ACHN (cell line): ENCODE data around the gene GABRB3.

ENCODE experiments used
- DNase-seq: peaks from one replicate; pipeline ENCODE4 v3.0.0-alpha.2; 2015
- in situ Hi-C: cut with HindIII; loops from 2 replicates; pipeline ENCODE4 v1.10.0; 2017; ENCODE audit warnings: low sequenced_read_pairs, low pct_ligation_motif_present, low pct_unique_long_range_greater_than_20kb

GABRB3 gene

DNA sequence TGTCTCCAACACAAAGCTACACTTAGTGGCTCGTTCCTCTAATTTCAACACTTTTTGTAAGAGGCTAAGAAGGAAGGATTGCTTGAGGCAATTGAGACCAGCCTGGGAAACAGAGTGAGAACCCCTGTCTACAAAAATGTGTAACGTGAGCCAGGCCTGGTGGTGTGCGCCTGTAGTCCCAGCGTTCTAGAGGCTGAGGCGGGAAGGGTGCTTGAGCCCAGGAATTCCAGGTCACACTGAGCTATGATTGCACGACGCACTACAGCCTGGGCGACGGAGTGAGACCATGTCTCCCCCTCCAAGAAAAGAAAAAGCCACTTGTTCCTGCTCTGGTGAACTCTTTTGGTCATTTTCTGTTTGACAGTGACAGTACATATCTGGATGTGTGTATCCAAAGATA is 127.9 kb downstream of the GABRB3 start:
- DNase-seq, result no peak
- in situ Hi-C loops, result no loop called here

DNA sequence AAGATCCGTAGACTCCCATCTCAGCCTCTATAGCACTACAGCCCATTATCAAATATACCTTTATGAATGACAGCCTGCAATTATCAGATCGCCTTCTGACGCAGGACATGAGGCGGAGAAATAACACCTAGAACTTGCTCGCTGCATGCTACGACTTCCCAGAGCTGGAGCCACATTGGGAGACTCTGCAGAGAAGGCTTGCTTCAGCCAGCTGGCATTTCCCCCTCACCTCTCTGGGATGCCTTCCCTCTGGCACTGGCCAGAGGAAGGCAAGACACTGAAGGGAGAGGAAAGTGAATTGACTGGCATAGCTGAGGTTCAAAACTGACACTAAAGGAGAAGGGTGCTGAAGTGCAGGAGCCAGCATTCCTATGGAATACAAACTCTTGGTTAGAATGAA is 131.7 kb downstream of the GABRB3 start:
- in situ Hi-C loops, result no loop called here

DNA sequence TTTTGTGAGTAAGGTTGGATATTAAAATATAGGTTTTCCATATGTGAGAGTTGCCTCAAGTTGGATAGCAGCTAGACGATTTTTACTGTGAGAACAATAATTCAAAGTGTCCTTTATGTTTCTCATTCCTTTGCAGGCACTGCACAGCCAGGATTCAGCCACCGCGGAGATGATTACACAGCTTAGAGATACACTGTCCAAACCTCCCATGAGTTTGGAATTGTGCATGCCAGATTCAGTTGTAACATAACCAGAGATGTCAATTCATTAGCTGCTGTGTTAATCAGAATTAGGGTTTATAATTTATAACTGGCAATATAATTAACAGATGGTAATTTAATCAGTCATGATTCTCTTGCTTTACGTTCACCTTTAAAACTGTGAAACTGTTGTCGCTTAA is 132.3 kb downstream of the GABRB3 start:
- no peak for DNase-seq
- in situ Hi-C loops, result no loop called here

More for the DNA sequence above, 131.7 kb downstream of the GABRB3 start:
- no peak for DNase-seq

DNA sequence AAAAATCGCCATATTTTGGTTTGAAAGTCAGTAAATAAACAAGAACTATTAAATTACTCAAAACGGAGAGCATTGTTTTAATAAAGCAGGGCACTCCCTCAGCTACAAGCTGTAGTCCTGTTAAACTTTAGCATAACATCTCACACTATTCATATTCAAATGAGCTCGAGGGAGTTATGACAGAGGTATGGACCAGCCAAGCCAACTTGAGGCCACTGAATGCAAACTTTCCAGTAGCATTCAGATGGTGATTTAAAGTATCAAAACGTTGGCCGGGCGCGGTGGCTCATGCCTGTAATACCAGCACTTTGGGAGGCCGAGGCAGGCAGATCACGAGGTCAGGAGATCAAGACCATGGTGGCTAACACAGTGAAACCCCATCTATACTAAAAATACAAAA is 132.9 kb downstream of the GABRB3 start:
- in situ Hi-C loops, result no loop called here

DNA sequence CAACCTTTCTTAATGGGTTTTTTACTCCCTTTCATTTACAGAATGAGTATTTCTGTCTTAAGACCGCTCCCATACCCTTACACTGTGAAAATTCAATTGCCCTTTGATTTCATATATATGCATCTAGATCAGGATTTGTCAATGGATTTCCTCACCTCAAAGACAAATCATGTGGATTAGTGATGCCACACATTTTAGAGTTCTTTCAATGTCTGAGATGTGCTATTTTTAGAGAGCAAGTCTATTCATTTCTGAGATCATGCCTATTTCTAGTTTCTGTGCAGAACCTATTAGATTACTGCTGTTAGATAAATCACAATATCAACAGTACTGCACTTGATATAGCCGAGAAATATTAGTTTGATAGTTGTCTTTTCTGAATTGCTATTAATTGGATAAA is 137.3 kb downstream of the GABRB3 start:
- no peak for DNase-seq
- in situ Hi-C loops, result no loop called here

More for the DNA sequence above, 132.9 kb downstream of the GABRB3 start:
- no peak for DNase-seq

DNA sequence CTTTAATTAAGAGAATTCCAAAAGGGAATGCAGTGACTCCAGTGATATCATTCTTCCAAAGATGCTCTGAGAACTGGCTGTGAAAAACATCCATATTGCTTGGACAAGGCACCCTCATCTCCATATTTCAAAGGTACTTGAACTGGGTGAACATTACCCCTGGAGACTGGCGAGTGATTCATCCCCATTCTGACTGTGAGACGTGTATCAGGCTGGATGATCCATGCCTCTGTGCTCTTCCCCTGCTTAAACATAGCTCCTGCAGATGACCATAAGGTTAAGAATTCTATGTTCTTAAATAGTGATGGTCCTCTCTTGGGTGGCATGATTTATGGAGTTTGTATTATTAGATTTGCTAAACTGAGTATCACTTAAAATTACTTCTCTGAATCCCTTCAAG is 137.8 kb downstream of the GABRB3 start:
- DNase-seq, result no peak
- in situ Hi-C loops, result no loop called here

DNA sequence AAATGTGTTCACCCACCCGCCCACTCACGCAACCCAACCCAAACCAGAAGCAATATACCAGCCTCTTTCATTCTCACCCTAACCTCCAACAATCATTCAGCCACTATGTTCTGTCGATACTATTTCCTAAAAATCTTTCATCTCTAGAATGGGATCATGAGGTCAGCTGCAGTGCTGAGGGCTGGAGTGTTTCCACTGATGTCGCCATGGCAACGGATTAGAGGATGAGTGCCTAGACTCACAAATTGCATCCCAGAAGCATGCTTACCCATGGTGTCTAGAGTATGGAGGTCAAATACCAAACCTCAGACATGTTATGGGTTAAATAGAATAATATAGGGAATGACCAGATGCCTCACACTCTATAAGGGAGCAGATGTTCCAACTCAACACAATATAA is 138.5 kb downstream of the GABRB3 start:
- DNase-seq, result no peak
- in situ Hi-C loops, result no loop called here

DNA sequence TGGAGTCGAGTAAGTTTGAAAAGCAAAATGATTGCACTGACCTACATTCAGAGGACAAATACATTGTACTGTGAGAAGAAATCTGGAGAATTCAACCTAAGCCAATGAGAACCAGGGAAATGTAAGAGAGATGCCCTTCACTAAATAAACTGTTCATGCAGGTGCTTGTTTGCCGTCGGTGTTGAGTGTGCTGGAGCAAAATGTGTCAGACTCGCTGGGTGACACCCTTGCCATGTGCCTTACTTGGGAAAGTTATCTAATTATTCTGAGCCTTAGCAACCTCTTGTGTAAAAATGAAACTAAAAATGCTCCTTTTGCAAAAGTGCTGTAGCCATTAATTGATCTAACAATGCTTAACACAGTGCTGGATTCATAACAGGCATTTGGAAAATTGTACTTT is 140.4 kb downstream of the GABRB3 start:
- in situ Hi-C loops, result no loop called here
- DNase-seq, result no peak

DNA sequence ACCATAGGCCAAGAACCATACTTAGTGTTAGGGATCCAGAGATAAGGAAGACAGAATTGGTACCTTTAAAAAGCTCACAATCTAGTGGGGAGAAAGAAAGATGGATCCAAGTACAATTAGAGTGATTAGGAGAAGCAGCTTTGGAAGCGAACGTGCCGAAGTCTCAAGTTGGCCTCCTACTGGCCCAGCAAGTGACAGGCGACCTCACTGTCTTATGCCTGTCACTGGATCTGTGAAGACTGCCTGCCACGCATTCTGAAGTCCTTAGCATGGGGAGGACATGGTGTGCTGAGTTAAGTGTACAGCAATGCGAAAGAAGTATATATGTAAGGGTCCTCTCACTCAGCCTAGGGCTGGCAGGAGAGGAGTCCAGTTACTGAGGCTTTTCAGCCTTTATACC is 141.0 kb downstream of the GABRB3 start:
- DNase-seq, result no peak
- in situ Hi-C loops, result no loop called here

DNA sequence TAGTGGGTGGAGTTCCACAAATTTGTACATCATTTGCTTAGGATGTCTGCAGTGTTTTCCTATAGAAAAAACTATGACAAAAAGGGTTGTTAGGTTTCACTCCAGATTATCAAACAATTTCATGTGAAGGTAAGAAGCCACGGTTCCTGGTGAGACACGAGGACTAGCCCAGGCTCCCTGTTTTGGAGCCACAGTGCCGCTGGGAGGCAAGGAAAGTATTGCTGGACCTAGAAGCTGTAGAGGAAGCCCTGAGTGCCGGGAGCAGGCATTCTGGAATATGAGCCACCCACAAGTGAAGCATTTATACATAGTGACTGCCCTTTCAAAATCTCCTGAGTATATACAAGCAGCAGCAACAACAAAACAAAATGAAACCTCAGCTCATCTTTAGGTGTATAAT is 142.0 kb downstream of the GABRB3 start:
- in situ Hi-C loops, result no loop called here
- DNase-seq, result no peak

DNA sequence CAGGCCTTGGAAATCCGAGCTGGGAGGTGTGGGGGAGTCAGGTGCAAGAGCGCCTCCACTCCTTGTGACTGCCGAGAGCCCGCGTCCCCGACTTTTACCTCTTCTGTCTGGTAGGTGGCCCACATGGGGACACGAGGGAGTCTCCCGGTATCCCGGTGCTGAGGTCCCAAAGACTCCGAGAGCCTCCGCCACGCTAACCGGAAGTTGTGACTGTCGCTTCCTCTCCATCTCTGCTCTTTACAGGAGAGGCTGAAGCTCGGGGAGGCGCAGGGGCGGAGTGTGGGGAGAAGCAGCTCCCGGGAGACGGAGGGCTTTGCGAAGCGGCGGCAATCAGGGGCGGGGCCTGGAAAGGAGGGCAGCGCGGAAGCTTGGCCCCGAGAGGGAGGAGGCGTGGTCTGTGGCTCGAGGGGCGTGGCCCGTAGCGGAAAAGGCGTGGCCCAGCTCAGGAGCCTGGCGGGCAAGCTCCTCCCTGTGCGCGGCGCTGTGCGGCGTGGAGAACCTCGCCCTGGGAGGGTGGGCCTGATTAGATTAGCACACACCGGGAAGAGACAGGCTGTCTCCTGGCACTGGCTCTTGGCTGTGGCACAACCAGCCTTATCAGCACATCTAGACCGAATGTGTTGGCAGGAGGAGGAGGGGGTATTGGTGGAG is 143.9 kb downstream of the GABRB3 start:
- DNase-seq, result no peak
- in situ Hi-C loops, result no loop called here

DNA sequence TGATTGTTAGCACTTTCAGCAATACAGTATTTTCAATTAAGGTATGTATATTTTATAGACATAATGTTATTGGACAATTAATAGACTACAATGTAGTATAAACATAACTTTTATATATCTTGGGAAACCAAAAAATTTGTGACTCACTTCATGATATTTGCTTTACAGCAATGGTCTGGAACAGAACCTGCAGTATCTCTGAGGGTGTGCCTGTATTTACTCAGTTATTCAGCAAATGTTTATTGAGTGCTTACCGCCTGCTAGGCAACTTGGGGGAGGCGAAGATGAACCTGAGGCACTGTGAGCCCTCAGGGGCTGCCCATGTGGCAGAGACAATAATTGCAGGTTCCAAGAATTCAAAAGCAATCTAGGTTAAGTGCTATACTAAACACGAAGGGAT is 144.8 kb downstream of the GABRB3 start:
- in situ Hi-C loops, result no loop called here
- DNase-seq, result no peak

DNA sequence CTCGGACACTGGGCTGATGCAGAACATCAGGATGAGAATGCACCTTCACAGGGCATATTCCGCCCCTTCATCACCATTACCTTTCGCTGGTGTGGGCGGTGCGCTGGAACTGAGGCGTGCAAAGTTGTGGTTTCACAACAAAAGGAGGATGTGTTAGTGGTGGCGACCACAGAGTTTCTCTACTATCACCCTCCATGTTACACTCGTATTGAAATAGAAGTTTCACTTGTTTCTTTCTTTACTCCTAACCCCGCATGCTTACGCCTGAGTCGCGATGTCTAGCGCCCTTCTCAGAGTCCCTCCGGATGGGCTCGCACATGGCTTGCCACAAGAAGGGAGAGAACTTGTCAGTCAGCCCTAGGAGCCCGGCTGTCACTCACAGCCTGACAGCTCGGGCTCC is 148.7 kb downstream of the GABRB3 start:
- in situ Hi-C loops, result no loop called here
- no peak for DNase-seq

DNA sequence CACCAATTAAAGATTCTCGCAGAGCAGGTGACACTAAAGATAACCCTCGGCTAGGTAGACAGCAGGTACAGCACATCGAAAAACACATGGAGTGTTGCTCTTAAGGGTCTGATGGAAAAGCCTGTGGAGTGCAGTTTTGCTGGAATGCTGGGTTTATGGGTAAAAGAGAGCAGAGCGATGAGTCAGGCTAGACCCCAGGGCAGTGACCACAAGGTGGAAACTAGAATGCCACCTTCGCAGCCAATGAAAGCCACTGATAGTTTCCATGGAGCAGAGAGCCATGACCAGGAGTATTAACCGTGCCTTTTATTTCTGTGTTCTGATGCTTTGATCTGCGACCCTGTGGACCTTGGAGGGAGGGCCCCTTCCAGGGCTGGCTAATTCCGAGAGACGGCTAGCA is 149.8 kb downstream of the GABRB3 start:
- DNase-seq, result no peak
- in situ Hi-C loops, result no loop called here

DNA sequence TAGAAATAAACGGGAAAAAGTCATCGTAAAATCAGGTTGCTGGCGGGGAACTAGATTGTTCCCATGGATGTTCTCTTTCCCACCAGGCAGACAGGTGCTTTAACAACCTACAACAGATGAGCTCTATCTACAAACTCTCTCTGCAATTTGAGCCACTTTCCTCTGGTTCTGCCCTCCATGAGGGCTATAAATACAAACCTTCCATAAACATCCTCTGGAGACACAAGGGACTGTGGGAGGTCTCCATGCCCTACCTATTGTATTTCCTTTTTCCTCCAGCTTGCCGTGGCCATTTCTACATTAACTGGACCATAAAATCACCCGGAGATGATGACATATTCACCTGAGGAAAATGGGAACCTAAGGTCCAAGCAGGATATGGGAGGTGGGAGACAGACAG is 151.1 kb downstream of the GABRB3 start:
- no peak for DNase-seq

DNA sequence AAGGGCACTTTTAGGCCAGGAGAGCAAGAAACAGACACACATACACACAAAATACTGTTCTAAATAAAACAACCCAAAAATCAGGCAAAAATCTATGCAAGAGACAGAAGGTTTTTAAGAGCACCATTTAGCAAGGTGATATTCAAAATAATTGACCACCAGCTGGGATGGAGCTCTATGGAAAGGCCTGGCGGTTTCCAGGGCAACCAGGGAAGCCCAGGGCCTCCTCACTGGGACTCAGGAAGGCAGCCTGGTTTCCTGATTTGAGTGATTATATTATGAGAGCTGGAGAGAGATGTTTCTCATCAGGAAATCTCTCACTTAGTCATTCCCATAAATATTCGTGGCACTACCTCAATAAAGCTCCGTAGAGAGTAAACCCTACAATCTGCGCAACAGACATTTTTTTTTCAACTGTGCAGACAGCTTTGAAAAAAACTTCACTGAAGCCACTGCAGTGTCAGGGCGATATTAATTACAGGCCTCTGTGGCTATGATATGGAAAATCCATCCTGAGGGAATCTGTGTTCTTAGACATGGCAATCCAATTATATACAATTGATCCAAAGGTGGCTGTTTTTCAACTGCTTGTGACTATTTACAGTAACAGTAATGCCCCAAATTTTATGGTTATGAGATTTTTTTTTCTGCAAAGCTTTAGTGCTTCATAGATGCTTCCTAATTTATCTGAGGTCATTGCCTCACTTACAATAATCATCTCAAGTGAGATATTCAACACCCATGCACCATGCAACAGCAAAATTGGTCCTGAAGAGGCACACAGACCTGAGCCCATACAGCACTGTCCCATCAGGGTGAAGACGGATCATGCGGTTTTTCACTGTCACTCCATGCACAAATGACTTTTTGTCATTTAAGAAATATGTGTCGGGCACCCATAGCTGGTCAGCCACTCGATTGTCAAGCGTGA is 152.1 kb downstream of the GABRB3 start:
- no peak for DNase-seq
- in situ Hi-C loops, result no loop called here

More for the DNA sequence above, 151.1 kb downstream of the GABRB3 start:
- in situ Hi-C loops, result no loop called here

DNA sequence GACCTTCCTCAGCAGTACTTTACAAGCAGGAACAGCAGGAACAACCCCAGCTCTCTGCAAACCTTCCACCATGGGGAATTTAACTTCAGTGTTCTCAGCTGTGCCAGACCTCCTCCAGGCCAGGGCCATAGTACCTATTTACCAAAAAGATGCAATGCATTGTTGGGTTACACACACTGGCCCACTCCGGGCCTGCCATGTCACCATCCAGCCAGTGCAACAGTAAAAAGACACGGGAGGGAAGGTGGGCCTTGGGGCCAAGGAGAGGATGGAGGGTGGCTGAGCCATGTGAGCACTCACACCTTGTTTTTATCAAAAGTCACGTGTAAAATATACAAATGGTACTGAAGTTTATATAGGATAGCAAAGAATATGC is 157.0 kb downstream of the GABRB3 start:
- in situ Hi-C loops, result no loop called here
- DNase-seq, result no peak

DNA sequence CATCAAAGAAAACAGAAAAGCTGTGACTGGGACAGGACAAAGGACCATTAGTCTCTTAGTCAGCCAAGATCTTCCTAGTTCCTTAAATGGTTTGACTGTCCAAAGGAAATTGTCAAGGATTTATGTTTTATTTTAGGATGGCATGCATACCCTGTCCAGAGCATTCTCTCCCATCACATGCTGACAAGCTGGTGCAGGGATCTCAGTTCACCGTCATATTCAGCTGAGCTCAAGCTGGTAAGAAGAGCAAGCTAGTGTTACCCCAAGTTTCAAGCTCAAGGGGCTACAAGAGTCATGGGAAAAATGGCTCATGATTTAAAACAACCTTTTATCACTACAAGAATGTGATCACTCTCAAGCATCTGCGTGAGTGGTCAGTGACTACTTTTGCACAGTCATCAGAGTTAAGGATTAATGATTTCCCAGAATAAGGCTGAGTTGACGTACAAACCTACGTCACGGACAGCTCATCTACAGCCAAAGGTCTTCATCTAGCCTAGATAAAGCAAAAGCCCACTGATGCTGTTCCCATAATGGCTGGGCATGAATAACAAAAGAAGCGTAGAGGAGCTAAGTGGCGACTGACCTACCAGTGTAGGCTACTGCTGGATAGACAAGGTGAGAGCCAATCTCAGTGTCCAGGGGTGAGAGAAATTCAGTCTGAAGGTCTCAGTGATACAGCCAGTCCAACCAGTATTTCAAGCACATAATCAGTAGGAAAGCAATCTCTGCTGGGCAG is 157.5 kb downstream of the GABRB3 start:
- in situ Hi-C loops, result no loop called here
- DNase-seq, result no peak

DNA sequence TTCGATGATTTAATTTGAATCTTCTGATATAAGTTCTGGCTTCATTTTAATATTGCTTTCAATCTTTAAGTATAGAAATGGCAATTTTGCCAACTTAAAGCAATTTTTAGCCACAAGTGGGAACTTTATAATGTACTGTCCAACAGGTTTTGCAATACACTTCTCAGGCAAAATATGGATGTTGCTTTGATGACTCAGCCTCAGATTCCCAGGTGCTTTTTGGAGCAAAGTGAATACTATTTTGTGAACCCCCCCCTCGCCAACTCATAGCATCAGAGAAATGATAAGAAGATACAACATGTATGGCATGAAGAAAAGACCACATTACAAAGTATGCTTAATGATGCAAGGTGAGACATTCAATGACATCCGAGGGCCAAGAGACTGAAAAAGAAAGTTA is 158.1 kb downstream of the GABRB3 start:
- no peak for DNase-seq
- in situ Hi-C loops, result no loop called here
